ENCODE results near the gene SP4. TPM values are rescaled to one million over a fixed set of nuclear protein-coding genes. Genes with fewer than 3 reads are reported as not detected.

The SP4 gene
- total RNA-seq, 4 donors from 2014 or later, result 2.6 to 7.3 (median 6.2) TPM

DNA sequence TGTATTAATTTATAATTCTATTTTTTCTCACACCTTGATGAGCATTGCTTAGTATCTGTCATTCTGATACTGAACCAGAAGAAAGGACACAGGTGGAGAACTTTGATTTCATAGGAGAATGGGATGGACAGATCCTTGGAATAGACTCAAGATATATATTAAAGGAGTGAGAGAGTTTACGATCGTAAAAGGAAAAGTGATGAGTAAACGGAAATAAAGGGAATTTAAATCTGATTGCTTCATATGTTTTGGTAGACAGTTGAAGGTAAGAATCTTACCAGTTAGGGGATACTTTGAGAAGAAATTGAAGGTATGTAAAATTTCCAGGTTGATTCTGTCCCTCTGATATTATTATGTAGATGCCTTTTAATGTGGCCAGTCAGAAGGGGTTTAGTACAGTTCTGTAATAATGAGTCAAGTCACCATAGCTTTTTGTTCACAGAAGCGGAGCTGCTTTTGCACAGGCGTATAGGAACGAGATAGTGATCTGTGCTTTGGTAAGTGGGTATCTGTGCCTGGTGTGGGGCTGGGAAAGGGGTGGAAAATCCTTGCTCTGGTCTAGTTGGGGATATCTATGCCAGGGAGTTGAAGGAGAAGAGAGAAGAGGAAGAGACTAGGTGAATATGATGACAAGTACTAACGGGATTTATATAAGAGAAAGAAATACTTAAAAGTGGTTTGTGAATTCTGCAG is 15.4 kb downstream of the SP4 start:
- DNase-seq, result no peak
- Histone ChIP-seq H3K4me3 (no peak overlapping the region), H3K4me1 (no peaks in the 10 kb centered on the region), H3K9me3 (no peaks in the 10 kb centered on the region), H3K27ac (no peak overlapping the region), H3K27me3 (no peaks in the 10 kb centered on the region), H3K36me3 (no peaks in the 10 kb centered on the region)
- in situ Hi-C loops (cut with MboI; ENCODE audit: low pct_ligation_motif_present in 1 of 4, low pct_unique_long_range_greater_than_20kb in 1 of 4, low sequenced_read_pairs in 3 of 4), result no loop called here
- TF ChIP-seq POLR2AphosphoS5 (IDR thresholded peaks at IDR 0.05), result no peak
- no peak for TF ChIP-seq CTCF (IDR thresholded peaks at IDR 0.05)
- TF ChIP-seq EP300 (IDR thresholded peaks at IDR 0.05; ENCODE audit: low read depth), result no peak
- TF ChIP-seq POLR2A (IDR thresholded peaks at IDR 0.05), result no peak
- intact Hi-C loops (cut with DNase I; ENCODE audit: low total_unique reads), result no loop called here
- 91 to 92% methylated on average over 7 of the region's 7 CpGs for WGBS, 2 donors (ENCODE audit: low coverage in 1 of 2)

DNA sequence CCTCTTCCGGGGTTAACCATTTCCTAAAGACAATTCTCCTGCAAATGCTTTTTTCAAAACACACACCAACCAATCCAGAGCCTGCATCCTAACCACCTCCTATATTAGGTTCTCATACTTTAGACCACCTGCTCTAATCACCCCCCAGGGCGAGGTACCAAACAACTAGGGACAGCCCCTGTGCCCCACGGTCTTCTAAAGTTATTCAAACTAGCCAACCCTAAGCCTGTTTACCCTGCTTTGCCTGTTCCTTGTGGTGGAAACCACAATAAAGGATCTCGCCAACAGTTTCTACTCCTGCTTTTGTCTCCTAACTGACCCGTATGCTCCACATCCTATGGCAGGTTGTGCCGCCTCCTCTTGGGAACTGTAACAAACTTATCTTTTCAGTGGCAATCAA is 21.1 kb downstream of the SP4 start:
- no peaks in the 10 kb centered on the region for H3K4me1 ChIP-seq
- in situ Hi-C loops (cut with MboI; ENCODE audit: low pct_ligation_motif_present in 1 of 4, low pct_unique_long_range_greater_than_20kb in 1 of 4, low sequenced_read_pairs in 3 of 4), result no loop called here

GRCh38 chr7:21450076-21450475 is 22.2 kb downstream of the SP4 start:
- intact Hi-C loops (cut with DNase I; ENCODE audit: low total_unique reads), result loop anchor here (1.0 kb wide), 1 partner anchor 36 kb away; no protein-coding TSS in a partner anchor

More for the DNA sequence above, 21.1 kb downstream of the SP4 start:
- WGBS, 2 donors (ENCODE audit: low coverage in 1 of 2), result 91 to 99% methylated on average over 5 to 6 of the region's 6 CpGs
- intact Hi-C loops (cut with DNase I; ENCODE audit: low total_unique reads), result no loop called here
- no peak for DNase-seq
- Histone ChIP-seq H3K27ac (no peak overlapping the region), H3K36me3 (no peaks in the 10 kb centered on the region), H3K27me3 (no peaks in the 10 kb centered on the region), H3K9me3 (peaks cover 4 to 5% of the 10 kb centered on the region in 2 donors), H3K4me3 (no peak overlapping the region)
- no peak for TF ChIP-seq POLR2A (IDR thresholded peaks at IDR 0.05)
- TF ChIP-seq CTCF (IDR thresholded peaks at IDR 0.05), result no peak
- no peak for TF ChIP-seq POLR2AphosphoS5 (IDR thresholded peaks at IDR 0.05)
- TF ChIP-seq EP300 (IDR thresholded peaks at IDR 0.05; ENCODE audit: low read depth), result no peak

DNA sequence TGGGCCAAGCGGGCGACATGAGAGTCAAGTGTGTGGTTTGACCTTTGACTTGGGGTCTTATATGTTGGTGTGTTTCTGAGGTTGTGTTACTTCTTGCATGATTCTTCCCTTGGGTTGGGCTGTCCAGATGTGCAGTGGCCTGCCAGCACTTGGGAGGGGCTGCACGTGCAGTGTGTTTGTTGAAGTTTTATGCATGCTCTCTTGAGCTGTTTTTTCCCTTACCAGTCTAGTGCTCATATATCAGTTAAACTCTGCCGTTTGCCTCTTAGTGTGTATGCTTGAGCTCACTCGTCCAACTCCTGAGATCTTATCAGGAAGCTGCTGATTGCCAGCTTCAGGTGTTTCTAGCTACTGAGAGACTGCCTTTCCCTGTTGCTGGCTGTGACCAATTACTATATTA is 23.1 kb downstream of the SP4 start:
- Histone ChIP-seq H3K4me3 (no peak overlapping the region), H3K9me3 (peaks cover 7% of the 10 kb centered on the region in 2 donors), H3K4me1 (no peaks in the 10 kb centered on the region), H3K27ac (no peak overlapping the region), H3K27me3 (no peaks in the 10 kb centered on the region), H3K36me3 (no peaks in the 10 kb centered on the region)
- WGBS, 2 donors (ENCODE audit: low coverage in 1 of 2), result 83 to 85% methylated on average over 3 to 5 of the region's 5 CpGs
- in situ Hi-C loops (cut with MboI; ENCODE audit: low pct_ligation_motif_present in 1 of 4, low pct_unique_long_range_greater_than_20kb in 1 of 4, low sequenced_read_pairs in 3 of 4), result no loop called here
- DNase-seq, result no peak
- no peak for TF ChIP-seq POLR2AphosphoS5 (IDR thresholded peaks at IDR 0.05)
- no peak for TF ChIP-seq CTCF (IDR thresholded peaks at IDR 0.05)
- TF ChIP-seq EP300 (IDR thresholded peaks at IDR 0.05; ENCODE audit: low read depth), result no peak
- no peak for TF ChIP-seq POLR2A (IDR thresholded peaks at IDR 0.05)
- intact Hi-C loops (cut with DNase I; ENCODE audit: low total_unique reads), result loop anchor here (1.0 kb wide), 1 partner anchor 37 kb away; no protein-coding TSS in a partner anchor

More at GRCh38 chr7:21450076-21450475, 22.2 kb downstream of the SP4 start:
- Histone ChIP-seq H3K27me3 (no peaks in the 10 kb centered on the region), H3K4me3 (no peak overlapping the region), H3K36me3 (no peaks in the 10 kb centered on the region), H3K27ac (no peak overlapping the region), H3K4me1 (no peaks in the 10 kb centered on the region), H3K9me3 (peaks cover 7% of the 10 kb centered on the region in 2 donors)
- in situ Hi-C loops (cut with MboI; ENCODE audit: low pct_ligation_motif_present in 1 of 4, low pct_unique_long_range_greater_than_20kb in 1 of 4, low sequenced_read_pairs in 3 of 4), result no loop called here
- DNase-seq, result no peak
- TF ChIP-seq POLR2AphosphoS5 (IDR thresholded peaks at IDR 0.05), result no peak
- no peak for TF ChIP-seq POLR2A (IDR thresholded peaks at IDR 0.05)

GRCh38 chr7:21454182-21454581 is 26.3 kb downstream of the SP4 start:
- in situ Hi-C loops (cut with MboI; ENCODE audit: low pct_ligation_motif_present in 1 of 4, low pct_unique_long_range_greater_than_20kb in 1 of 4, low sequenced_read_pairs in 3 of 4) (no loop called here), intact Hi-C loops (cut with DNase I; ENCODE audit: low total_unique reads) (no loop called here)
- H3K27ac ChIP-seq, result no peak overlapping the region
- H3K9me3 ChIP-seq, result peaks cover 7% of the 10 kb centered on the region in 2 donors
- no peaks in the 10 kb centered on the region for H3K36me3 ChIP-seq
- DNase-seq, result no peak
- H3K4me3 ChIP-seq, result no peak overlapping the region
- H3K4me1 ChIP-seq, result no peaks in the 10 kb centered on the region
- no peaks in the 10 kb centered on the region for H3K27me3 ChIP-seq
- TF ChIP-seq EP300 (IDR thresholded peaks at IDR 0.05; ENCODE audit: low read depth) (no peak), POLR2A (IDR thresholded peaks at IDR 0.05) (no peak), CTCF (IDR thresholded peaks at IDR 0.05) (no peak), POLR2AphosphoS5 (IDR thresholded peaks at IDR 0.05) (no peak)

Measured in transverse colon (tissue), 4 donors.